Right renal cortex interstitium (tissue), 3 donors: Measurements from ENCODE around the gene SEC22B. TPM values are rescaled to one million over a fixed set of nuclear protein-coding genes. Genes with fewer than 3 reads are reported as not detected.
"Not testable (repeated sequence)": the region's sequence is repeated elsewhere in the genome, so short reads cannot be mapped to it uniquely, and the experiment has no call there.

Source experiments
- DNase-seq, 3 donors: peaks; one replicate each; pipeline ENCODE4 v3.0.0-alpha.2; 2013; ENCODE audit warnings: low read depth in 3 of 3, low spot score in 2 of 3
- polyA plus RNA-seq, 3 donors: library from polyadenylated mRNA; unstranded; fragments of 120-200 nt; gene quantifications; one replicate each; pipeline ENCODE4 v1.2.1, GENCODE V29; 2013; ENCODE audit not compliant: insufficient read length in 3 of 3

Gene SEC22B
- polyA plus RNA-seq, 3 donors: 36.8 to 39.5 (median 39.3) TPM

GRCh38 chr1:120120525-120120924 lies 55.8 kb downstream of the SEC22B start:
- DNase-seq: not testable (repeated sequence)

- peak in 1 of 3 donors; percentile 23 for DNase-seq
Observed at GRCh38 chr1:120117371-120118177, 58.7 kb downstream of the SEC22B start.

GRCh38 chr1:120116094-120116493 lies 60.2 kb downstream of the SEC22B start:
- DNase-seq: not testable (repeated sequence)

- not testable (repeated sequence) for DNase-seq
Observed at GRCh38 chr1:120113134-120113533, 63.2 kb downstream of the SEC22B start.

GRCh38 chr1:120112212-120112611 lies 64.1 kb downstream of the SEC22B start:
- DNase-seq: not testable (repeated sequence)

- DNase-seq: not testable (repeated sequence)
Observed at GRCh38 chr1:120111771-120112170, 64.5 kb downstream of the SEC22B start.

- DNase-seq: not testable (repeated sequence)
Observed at GRCh38 chr1:120111008-120111407, 65.3 kb downstream of the SEC22B start.

GRCh38 chr1:120109656-120110055 lies 66.7 kb downstream of the SEC22B start:
- DNase-seq: not testable (repeated sequence)

- not testable (repeated sequence) for DNase-seq
Observed at GRCh38 chr1:120109180-120109579, 67.1 kb downstream of the SEC22B start.

GRCh38 chr1:120105288-120105687 lies 71.0 kb downstream of the SEC22B start:
- not testable (repeated sequence) for DNase-seq

- DNase-seq: not testable (repeated sequence)
Observed at GRCh38 chr1:120103768-120104167, 72.6 kb downstream of the SEC22B start.

- not testable (repeated sequence) for DNase-seq
Observed at GRCh38 chr1:120101593-120101992, 74.7 kb downstream of the SEC22B start.

Other genes with a start within 250 kb of the SEC22B start
- gene NOTCH2, start 106.9 kb downstream of the SEC22B start, polyA plus RNA-seq: 100 to 1,000 TPM; 143 to 160 (median 148) TPM
- gene NBPF8, start 238.5 kb upstream of the SEC22B start, polyA plus RNA-seq: 10 to 100 TPM in 1 of 3 donors, 1 to 10 TPM in 2; 7.2 to 12.7 (median 8.3) TPM